B cell (primary cell): Measurements from ENCODE around the gene OR6M1. TPM values are rescaled to one million over a fixed set of nuclear protein-coding genes. Genes with fewer than 3 reads are reported as not detected.

Source experiments
- ATAC-seq: fragments of 200-7000 bp; cut with Tn5 transposase; one replicate; pipeline ENCODE4 v1.10.0; 2021; ENCODE audit warnings: low read depth, mild to moderate bottlenecking, moderate number of reproducible peaks, moderate library complexity
- CTCF ChIA-PET: fragments of 350-600 bp; sonication (Branson Sonifier 250); formaldehyde crosslinking; loops from one replicate; lab custom pipeline; 2021; ENCODE audit warnings: antibody characterized with exemption, inconsistent platforms; lab: Charles Lee
- POLR2A ChIA-PET: fragments of 350-600 bp; sonication (Branson Sonifier 250); formaldehyde crosslinking; loops from one replicate; lab custom pipeline; 2021; ENCODE audit warnings: antibody characterized with exemption; lab: Charles Lee
- DNase-seq: peaks from one replicate; pipeline ENCODE4 v3.0.0; 2013
- H2AFZ ChIP-seq: 2 replicates; pipeline ENCODE4 v1.6.1; 2012; ENCODE audit warnings: mild to moderate bottlenecking, low read depth, low read length; ENCODE audit not compliant: insufficient read depth, poor library complexity, severe bottlenecking
- H3K27ac ChIP-seq, 2 donors: 1 replicate in 1 of 2; 2 replicates in 1 of 2; pipeline ENCODE4 v1.5.1; 2012 to 2013; ENCODE audit warnings: low read length in 2 of 2, mild to moderate bottlenecking in 2 of 2, moderate library complexity in 1 of 2
- H3K27me3 ChIP-seq, 4 experiments: fragments of 200-600 bp in 1 of 4; sonication (generic) in 1 of 4; replicated peaks in 1 of 4; 1 replicate in 2 of 4; 2 replicates in 2 of 4; pipeline versions ENCODE4 v1.6.1 to v1.7.0; 2013 to 2016; ENCODE audit warnings: low read length in 3 of 4, mild to moderate bottlenecking in 2 of 4, mixed read lengths in 1 of 4, moderate library complexity in 1 of 4; ENCODE audit not compliant: insufficient read depth in 4 of 4, control insufficient read depth in 3 of 4; ENCODE audit errors: control extremely low read depth in 1 of 4
- H3K36me3 ChIP-seq, 2 experiments: replicated peaks in 1 of 2; 1 replicate in 1 of 2; 2 replicates in 1 of 2; pipeline versions ENCODE4 v1.6.1 to v1.7.1; 2013; ENCODE audit warnings: low read length in 1 of 2; ENCODE audit not compliant: insufficient read depth in 2 of 2, control insufficient read depth in 1 of 2; ENCODE audit errors: control extremely low read depth in 1 of 2, extremely low read depth in 1 of 2
- H3K4me1 ChIP-seq, 2 donors: fragments of 200-600 bp in 1 of 2; sonication (generic) in 1 of 2; 1 replicate in 1 of 2; 2 replicates in 1 of 2; pipeline versions ENCODE4 v1.5.1 to v1.6.1; 2013 to 2017; ENCODE audit warnings: low read length in 2 of 2; ENCODE audit not compliant: control insufficient read depth in 2 of 2, insufficient read depth in 2 of 2
- H3K4me2 ChIP-seq: replicated peaks from 2 replicates; pipeline ENCODE3; 2012; ENCODE audit warnings: mild to moderate bottlenecking, low read depth, low read length; ENCODE audit not compliant: poor library complexity, severe bottlenecking
- H3K4me3 ChIP-seq, 5 experiments: fragments of 200-600 bp in 1 of 5; sonication (generic) in 1 of 5; 1 replicate in 3 of 5; 2 replicates in 2 of 5; pipeline versions ENCODE4 v1.5.1 to v1.7.0; 2011 to 2016; ENCODE audit warnings: low read length in 4 of 5, mild to moderate bottlenecking in 4 of 5, low read depth in 2 of 5, control low read depth in 1 of 5, moderate library complexity in 1 of 5; ENCODE audit not compliant: insufficient read depth in 1 of 5; ENCODE audit errors: control extremely low read depth in 1 of 5, extremely low read depth in 1 of 5
- H3K79me2 ChIP-seq: fragments of 200-600 bp; sonication (generic); one replicate; pipeline ENCODE4 v1.6.0; 2016; ENCODE audit warnings: low read length; ENCODE audit not compliant: control insufficient read depth, insufficient read depth
- H3K9ac ChIP-seq: fragments of 200-600 bp; sonication (generic); 2 replicates; pipeline ENCODE4 v1.6.1; 2017; ENCODE audit warnings: mild to moderate bottlenecking, low read length, moderate library complexity
- H3K9me3 ChIP-seq, 3 donors: one replicate each; pipeline versions ENCODE4 v1.6.1 to v1.7.1; 2013; ENCODE audit warnings: low read length in 2 of 3; ENCODE audit not compliant: control insufficient read depth in 2 of 3, insufficient read depth in 1 of 3; ENCODE audit errors: control extremely low read depth in 1 of 3
- H4K20me1 ChIP-seq: 2 replicates; pipeline ENCODE4 v1.6.0; 2012; ENCODE audit warnings: mild to moderate bottlenecking, low read length; ENCODE audit not compliant: insufficient read depth, control insufficient read depth, poor library complexity, severe bottlenecking
- H3K27ac Mint-ChIP-seq: one replicate; pipeline ENCODE4 v1.8.0; 2021; ENCODE audit warnings: mixed read lengths
- H3K27me3 Mint-ChIP-seq: one replicate; pipeline ENCODE4 v1.8.0; 2021; ENCODE audit warnings: mixed read lengths
- H3K4me1 Mint-ChIP-seq: one replicate; pipeline ENCODE4 v1.8.0; 2021; ENCODE audit warnings: mixed read lengths
- H3K4me3 Mint-ChIP-seq: one replicate; pipeline ENCODE4 v1.8.0; 2021; ENCODE audit warnings: mixed read lengths
- H3K9me3 Mint-ChIP-seq: one replicate; pipeline ENCODE4 v1.8.0; 2022; ENCODE audit warnings: mixed read lengths; ENCODE audit not compliant: insufficient read depth
- EZH2 ChIP-seq: IDR thresholded peaks from 2 replicates; pipeline ENCODE4 v1.6.1; 2012; ENCODE audit warnings: borderline replicate concordance, low read depth, mild to moderate bottlenecking, moderate library complexity, low read length; ENCODE audit not compliant: insufficient read depth, poor library complexity, severe bottlenecking
- WGBS: methylation state at CpG from one replicate; pipeline ENCODE4 v1.1.5; 2013; ENCODE audit warnings: missing lambda C conversion rate; ENCODE audit not compliant: insufficient coverage; 5-methylcytosine and 5-hydroxymethylcytosine counted together
- intact Hi-C: fragments of 100-400 bp; cut with micrococcal nuclease; formaldehyde crosslinking; loops from one replicate; pipeline ENCODE4 v1.10.0; 2022
- polyA plus RNA-seq: library from polyadenylated mRNA; depleted of rRNA; stranded (reverse); fragments of >200 nt; gene quantifications from 2 replicates; pipeline ENCODE4 v1.2.3, GENCODE V29; 2012
- total RNA-seq, 2 donors: library from RNA; stranded (reverse); fragments of 120-200 nt in 1 of 2; gene quantifications; 1 replicate in 1 of 2; 2 replicates in 1 of 2; pipeline versions ENCODE4 v1.2.3 to v1.2.4, GENCODE V29; 2013 to 2022
- TF ChIP-seq, protein P1 (sequence below): fragments of 200-600 bp; IDR thresholded peaks from one replicate; pipeline ENCODE4 v1.8.0; 2022; ENCODE audit warnings: antibody characterized with exemption, mild to moderate bottlenecking

Gene OR6M1
- total and polyA plus RNA-seq, 2 donors (not counting 1 experiment from before 2014, with no cell fraction given) = not detected

DNA sequence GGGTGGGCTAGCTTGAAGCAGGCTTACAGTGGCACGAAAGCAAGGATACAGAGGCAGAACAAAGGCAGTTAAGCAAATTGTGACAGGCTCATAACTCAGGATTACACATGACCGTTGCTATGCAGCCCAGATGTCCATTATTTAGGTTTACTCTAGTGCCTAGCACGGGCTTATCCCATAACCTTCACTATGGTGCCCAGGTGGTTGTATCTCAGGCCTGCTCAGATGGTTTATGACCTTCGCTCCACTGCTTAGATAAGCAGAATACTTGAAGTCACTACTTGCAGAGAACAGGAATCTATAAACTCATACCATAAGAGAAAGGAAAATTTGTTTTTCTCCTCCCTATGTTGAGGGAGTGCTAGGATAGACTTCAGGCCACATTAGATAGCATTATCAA, 9.0 kb downstream of the OR6M1 start:
- Mint-ChIP-seq H3K4me3 (no peak overlapping the region), H3K27ac (no peak overlapping the region), H3K27me3 (peaks cover 7% of the 10 kb centered on the region), H3K4me1 (no peaks in the 10 kb centered on the region), H3K9me3 (no peaks in the 10 kb centered on the region)
- Histone ChIP-seq H3K9ac (no peak overlapping the region), H3K4me1 (no peaks in the 10 kb centered on the region), H3K79me2 (no peaks in the 10 kb centered on the region), H3K4me2 (no peak overlapping the region), H3K36me3 (no peaks in the 10 kb centered on the region), H3K27ac (no peak overlapping the region), H3K9me3 (no peaks in the 10 kb centered on the region), H4K20me1 (no peaks in the 10 kb centered on the region), H3K4me3 (no peak overlapping the region), H3K27me3 (no peaks in the 10 kb centered on the region), H2AFZ (no peak overlapping the region)
- POLR2A ChIA-PET = no interaction called here
- DNase-seq (no peak), ATAC-seq (no peak)
- no peak for TF ChIP-seq EZH2
- TF ChIP-seq, protein P1, sequence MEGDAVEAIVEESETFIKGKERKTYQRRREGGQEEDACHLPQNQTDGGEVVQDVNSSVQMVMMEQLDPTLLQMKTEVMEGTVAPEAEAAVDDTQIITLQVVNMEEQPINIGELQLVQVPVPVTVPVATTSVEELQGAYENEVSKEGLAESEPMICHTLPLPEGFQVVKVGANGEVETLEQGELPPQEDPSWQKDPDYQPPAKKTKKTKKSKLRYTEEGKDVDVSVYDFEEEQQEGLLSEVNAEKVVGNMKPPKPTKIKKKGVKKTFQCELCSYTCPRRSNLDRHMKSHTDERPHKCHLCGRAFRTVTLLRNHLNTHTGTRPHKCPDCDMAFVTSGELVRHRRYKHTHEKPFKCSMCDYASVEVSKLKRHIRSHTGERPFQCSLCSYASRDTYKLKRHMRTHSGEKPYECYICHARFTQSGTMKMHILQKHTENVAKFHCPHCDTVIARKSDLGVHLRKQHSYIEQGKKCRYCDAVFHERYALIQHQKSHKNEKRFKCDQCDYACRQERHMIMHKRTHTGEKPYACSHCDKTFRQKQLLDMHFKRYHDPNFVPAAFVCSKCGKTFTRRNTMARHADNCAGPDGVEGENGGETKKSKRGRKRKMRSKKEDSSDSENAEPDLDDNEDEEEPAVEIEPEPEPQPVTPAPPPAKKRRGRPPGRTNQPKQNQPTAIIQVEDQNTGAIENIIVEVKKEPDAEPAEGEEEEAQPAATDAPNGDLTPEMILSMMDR = no peak
- 79% methylated on average over 3 of the region's 4 CpGs for WGBS
- intact Hi-C loops = no loop called here
- CTCF ChIA-PET = no interaction called here

DNA sequence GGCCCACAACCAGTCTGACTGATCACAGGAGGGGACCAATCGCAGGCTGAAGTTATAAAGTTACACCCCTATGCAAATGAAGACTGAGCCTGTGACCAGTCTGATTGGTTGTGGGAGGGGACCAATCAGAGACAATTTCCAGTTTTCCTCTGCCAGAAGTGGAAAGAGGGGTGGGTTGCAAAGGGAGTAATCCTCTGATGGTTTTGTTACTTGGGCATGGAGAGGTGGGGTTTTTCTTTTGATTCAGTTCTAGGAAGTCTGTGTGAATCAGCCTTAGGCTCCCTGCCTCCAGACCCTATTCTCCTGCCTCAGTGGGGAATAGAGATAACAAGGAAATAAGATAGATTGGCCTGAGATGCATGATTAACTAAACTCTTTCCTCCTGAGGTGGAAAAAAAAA, 9.9 kb downstream of the OR6M1 start:
- H3K27me3 Mint-ChIP-seq = peaks cover 4% of the 10 kb centered on the region
- no peaks in the 10 kb centered on the region for H3K9me3 ChIP-seq
- H3K36me3 ChIP-seq = no peaks in the 10 kb centered on the region
- no peaks in the 10 kb centered on the region for H3K79me2 ChIP-seq
- H3K9me3 Mint-ChIP-seq = no peaks in the 10 kb centered on the region
- no peaks in the 10 kb centered on the region for H3K4me1 Mint-ChIP-seq
- H3K4me3 Mint-ChIP-seq = no peak overlapping the region
- H3K9ac ChIP-seq = no peak overlapping the region
- no peak overlapping the region for H3K27ac ChIP-seq
- no peaks in the 10 kb centered on the region for H4K20me1 ChIP-seq
- WGBS = no CpG with 5 or more reads among the region's 1 CpG
- no peak overlapping the region for H3K4me2 ChIP-seq
- ATAC-seq (no peak), DNase-seq (no peak)
- no peaks in the 10 kb centered on the region for H3K4me1 ChIP-seq
- no peak overlapping the region for H3K4me3 ChIP-seq
- ChIA-PET POLR2A (no interaction called here), CTCF (no interaction called here)
- H3K27me3 ChIP-seq = no peaks in the 10 kb centered on the region
- intact Hi-C loops = no loop called here
- no peak for TF ChIP-seq EZH2
- TF ChIP-seq, protein P1 = no peak
- no peak overlapping the region for H2AFZ ChIP-seq
- H3K27ac Mint-ChIP-seq = no peak overlapping the region
